ENCODE results near the gene GPR158.

DNA sequence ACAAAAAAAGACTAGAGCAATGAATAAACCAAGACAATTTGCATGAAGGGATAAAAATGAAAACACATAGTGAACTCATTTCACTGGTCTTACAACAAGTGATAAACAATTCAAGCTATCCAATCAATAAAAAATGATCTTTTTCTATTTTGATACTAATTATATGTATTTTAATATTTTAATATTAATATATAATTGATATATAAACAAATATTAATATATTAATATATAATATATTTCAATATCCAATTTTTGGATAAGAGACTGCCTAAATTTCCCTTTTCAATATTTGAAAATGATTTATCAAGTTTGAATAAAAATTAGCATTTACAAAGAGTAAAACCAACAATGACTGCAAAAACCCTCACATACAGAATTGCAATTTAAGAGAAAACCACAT lies 317.9 kb downstream of the GPR158 start:
- no peak for TF ChIP-seq CTCF (IDR thresholded peaks at IDR 0.05; ENCODE audit: low read depth, low read length, missing input control)
- no peak for TF ChIP-seq ZBTB33 (IDR thresholded peaks at IDR 0.05)
- no peak for TF ChIP-seq RAD21 (IDR thresholded peaks at IDR 0.05)
- no peak for TF ChIP-seq YY1 (IDR thresholded peaks at IDR 0.05)
- TF ChIP-seq, protein P1, sequence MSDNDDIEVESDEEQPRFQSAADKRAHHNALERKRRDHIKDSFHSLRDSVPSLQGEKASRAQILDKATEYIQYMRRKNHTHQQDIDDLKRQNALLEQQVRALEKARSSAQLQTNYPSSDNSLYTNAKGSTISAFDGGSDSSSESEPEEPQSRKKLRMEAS (IDR thresholded peaks at IDR 0.05): no peak
- no peak for TF ChIP-seq GABPA (IDR thresholded peaks at IDR 0.05 in 1 of 2, conservative IDR thresholded peaks at IDR 0.05 in 1 of 2)
